Esophagus squamous epithelium (tissue), 5 donors: ENCODE measurements around the gene TBCD. TPM values are rescaled to one million over a fixed set of nuclear protein-coding genes. Genes with fewer than 3 reads are reported as not detected.
A peak's percentile ranks its signal among the peaks of the same experiment; 100 is the strongest.

Experiments used
- DNase-seq: peaks from one replicate; lab custom pipeline; 2025; lab: John Stamatoyannopoulos, UW
- H3K27ac ChIP-seq, 4 donors: fragments of 200-600 bp; sonication (generic); one replicate each; pipeline ENCODE4 v1.5.1; 2016 to 2019; ENCODE audit warnings: mild to moderate bottlenecking in 1 of 4
- H3K27me3 ChIP-seq, 4 donors: fragments of 200-600 bp; sonication (generic); 1 replicate in 3 of 4; 2 replicates in 1 of 4; pipeline versions ENCODE4 v1.5.1 to v1.6.0; 2017 to 2021; ENCODE audit warnings: antibody characterized with exemption in 1 of 4
- H3K36me3 ChIP-seq, 3 donors: fragments of 200-600 bp; sonication (generic); one replicate each; pipeline ENCODE4 v1.5.1; 2016 to 2019
- H3K4me1 ChIP-seq, 3 donors: fragments of 200-600 bp; sonication (generic); one replicate each; pipeline ENCODE4 v1.5.1; 2017 to 2019
- H3K4me3 ChIP-seq, 4 donors: fragments of 200-600 bp; sonication (generic); 1 replicate in 3 of 4; 2 replicates in 1 of 4; pipeline ENCODE4 v1.5.1; 2016 to 2019; ENCODE audit warnings: mild to moderate bottlenecking in 2 of 4, moderate library complexity in 1 of 4
- H3K9me3 ChIP-seq, 3 donors: fragments of 200-600 bp; sonication (generic); one replicate each; pipeline ENCODE4 v1.5.1; 2016 to 2019
- CTCF ChIP-seq, 6 experiments: fragments of 450-650 bp in 4 of 6; fragments of 200-600 bp in 2 of 6; sonication (generic) in 2 of 6; IDR thresholded peaks; one replicate each; pipeline ENCODE4 v1.5.1; 2016 to 2019; ENCODE audit warnings: antibody characterized with exemption in 6 of 6, mild to moderate bottlenecking in 4 of 6, moderate library complexity in 4 of 6
- POLR2A ChIP-seq, 4 donors: fragments of 450-650 bp; IDR thresholded peaks; one replicate each; pipeline ENCODE4 v1.6.1; 2017; ENCODE audit warnings: antibody characterized with exemption in 4 of 4, mild to moderate bottlenecking in 4 of 4, moderate library complexity in 3 of 4
- WGBS, 2 donors: methylation state at CpG; one replicate each; pipeline ENCODE4 v1.1.5; 2018; 5-methylcytosine and 5-hydroxymethylcytosine counted together
- intact Hi-C: fragments of 100-400 bp; cut with DNase I; formaldehyde crosslinking; loops from one replicate; pipeline ENCODE4 v1.15.0; 2022
- total RNA-seq, 4 donors: library from RNA; depleted of rRNA; stranded (reverse); fragments of >200 nt; gene quantifications; one replicate each; pipeline ENCODE4 v1.1.0, GENCODE V29; 2016
- donor health status: DM: yes; HTN: yes; CAD: no.

Gene TBCD
- total RNA-seq, 4 donors from 2014 or later = 38.8 to 58.3 (median 55.0) TPM

GRCh38 chr17:82748756-82749155 is 3.1 kb upstream of the TBCD start:
- TF ChIP-seq CTCF (IDR thresholded peaks at IDR 0.05) (no peak), POLR2A (IDR thresholded peaks at IDR 0.05) (no peak)
- Histone ChIP-seq H3K36me3 (no peaks in the 10 kb centered on the region), H3K4me1 (peaks cover 10 to 19% (median 13%) of the 10 kb centered on the region in 3 donors), H3K9me3 (no peaks in the 10 kb centered on the region), H3K27me3 (no peaks in the 10 kb centered on the region), H3K4me3 (no peak overlapping the region), H3K27ac (no peak overlapping the region)
- intact Hi-C loops = no loop called here
- DNase-seq = no peak
- 91% methylated on average over 9 of the region's 16 CpGs; no CpG with 5 or more reads in 1 of the 2 donors for WGBS, 2 donors

DNA sequence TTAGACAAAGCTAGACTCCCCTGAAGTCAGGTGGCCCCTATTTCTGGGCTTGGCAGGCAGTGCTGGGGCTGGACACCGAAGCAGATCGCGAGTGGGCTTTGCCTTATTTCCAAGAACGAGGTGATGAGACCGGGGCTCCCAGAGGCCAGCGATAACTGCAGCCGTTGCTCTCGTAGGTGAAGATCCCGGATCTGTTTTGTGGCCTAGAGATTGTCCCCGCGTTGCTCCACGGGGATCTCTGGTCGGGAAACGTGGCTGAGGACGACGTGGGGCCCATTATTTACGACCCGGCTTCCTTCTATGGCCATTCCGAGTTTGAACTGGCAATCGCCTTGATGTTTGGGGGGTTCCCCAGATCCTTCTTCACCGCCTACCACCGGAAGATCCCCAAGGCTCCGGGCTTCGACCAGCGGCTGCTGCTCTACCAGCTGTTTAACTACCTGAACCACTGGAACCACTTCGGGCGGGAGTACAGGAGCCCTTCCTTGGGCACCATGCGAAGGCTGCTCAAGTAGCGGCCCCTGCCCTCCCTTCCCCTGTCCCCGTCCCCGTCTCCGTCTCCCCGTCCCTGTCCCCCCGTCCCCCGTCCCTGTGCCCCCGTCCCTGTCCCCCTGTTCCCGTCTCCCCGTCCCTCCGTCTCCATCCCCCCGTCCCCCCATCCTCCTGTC is 1.5 kb upstream of the TBCD start:
- TF ChIP-seq CTCF (IDR thresholded peaks at IDR 0.05) = no peak
- no peak for TF ChIP-seq POLR2A (IDR thresholded peaks at IDR 0.05)
- Histone ChIP-seq H3K4me3 (no peak overlapping the region), H3K9me3 (no peaks in the 10 kb centered on the region), H3K4me1 (peaks cover 15 to 35% (median 20%) of the 10 kb centered on the region in 3 donors), H3K27ac (peak overlapping the region in 1 of 4 donors; percentile 16), H3K36me3 (no peaks in the 10 kb centered on the region), H3K27me3 (no peaks in the 10 kb centered on the region)
- DNase-seq = no peak
- 82 to 89% methylated on average over 14 to 32 of the region's 40 CpGs for WGBS, 2 donors
- intact Hi-C loops = loop anchor here (5.0 to 10.0 kb wide), 3 partner anchors 46 to 156 kb away; partner anchors contain the start of gene WDR45B

DNA sequence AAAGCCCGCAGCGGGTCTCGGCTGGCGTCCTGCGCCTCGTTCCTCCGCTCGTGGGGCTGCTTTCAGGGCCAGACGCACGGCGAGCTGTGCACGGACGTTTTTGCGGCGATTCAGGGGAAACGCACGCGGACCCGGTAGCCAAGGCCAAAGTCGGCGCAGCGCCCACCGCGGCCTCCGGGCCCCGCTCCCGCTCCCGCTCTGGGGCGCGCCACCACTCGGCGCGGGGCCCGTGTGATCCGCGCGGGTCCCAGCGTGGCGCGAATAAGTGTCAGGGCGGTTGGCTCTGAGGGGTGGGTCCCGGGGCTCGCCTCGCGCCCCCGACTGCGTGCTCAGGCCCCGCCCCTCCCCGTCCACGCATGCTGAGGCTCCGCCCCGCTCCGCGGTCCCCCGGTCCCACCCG is 694 bp upstream of the TBCD start:
- no peak for TF ChIP-seq POLR2A (IDR thresholded peaks at IDR 0.05)
- TF ChIP-seq CTCF (IDR thresholded peaks at IDR 0.05) = no peak
- H3K4me3 ChIP-seq = peak overlapping the region; percentile 69 to 100 (median 98)
- no CpG with 5 or more reads among the region's 56 CpGs for WGBS, 2 donors
- H3K27me3 ChIP-seq = no peaks in the 10 kb centered on the region
- DNase-seq = no peak
- no peaks in the 10 kb centered on the region for H3K9me3 ChIP-seq
- H3K4me1 ChIP-seq = peaks cover 15 to 43% (median 20%) of the 10 kb centered on the region in 3 donors
- H3K27ac ChIP-seq = peak overlapping the region; percentile 69 to 94 (median 83)
- peaks cover 0 to 2% (median 0%) of the 10 kb centered on the region in 3 donors for H3K36me3 ChIP-seq
- intact Hi-C loops = loop anchor here (5.0 to 10.0 kb wide), 3 partner anchors 46 to 156 kb away; partner anchors contain the start of gene WDR45B

- TF ChIP-seq CTCF (IDR thresholded peaks at IDR 0.05) = no peak
- no peak for TF ChIP-seq POLR2A (IDR thresholded peaks at IDR 0.05)
- Histone ChIP-seq H3K27ac (peak overlapping the region; percentile 81 to 94 (median 90)), H3K36me3 (peaks cover 0 to 16% (median 0%) of the 10 kb centered on the region in 3 donors), H3K27me3 (no peaks in the 10 kb centered on the region), H3K4me3 (peak overlapping the region; percentile 69 to 100 (median 98)), H3K4me1 (peaks cover 15 to 45% (median 20%) of the 10 kb centered on the region in 3 donors), H3K9me3 (no peaks in the 10 kb centered on the region)
- no peak for DNase-seq
- 9 to 15% methylated on average over 4 to 15 of the region's 72 CpGs for WGBS, 2 donors
- intact Hi-C loops = loop anchor here (5.0 to 10.0 kb wide), 3 partner anchors 48 to 158 kb away; partner anchors contain the start of gene WDR45B
Observed at GRCh38 chr17:82752371-82753200, 721 bp downstream of the TBCD start.
